Measurements from ENCODE around the gene CPEB1.

Gene CPEB1

GRCh38 chr15:82585072-82585471 lies 62.1 kb downstream of the CPEB1 start:
- no peak for DNase-seq

- no peak for DNase-seq
These were observed 66.5 kb downstream of the CPEB1 start for GRCh38 chr15:82580713-82581112.

GRCh38 chr15:82575335-82575734 lies 71.8 kb downstream of the CPEB1 start:
- DNase-seq, result no peak

- no peak for DNase-seq
These were observed 74.2 kb downstream of the CPEB1 start for GRCh38 chr15:82572986-82573385.

GRCh38 chr15:82572311-82572710 lies 74.9 kb downstream of the CPEB1 start:
- no peak for DNase-seq

GRCh38 chr15:82571722-82572222 lies 75.4 kb downstream of the CPEB1 start:
- DNase-seq, result no peak

GRCh38 chr15:82570721-82571508 lies 76.2 kb downstream of the CPEB1 start:
- DNase-seq, result no peak

- no peak for DNase-seq
These were observed 77.3 kb downstream of the CPEB1 start for GRCh38 chr15:82569834-82570233.

GRCh38 chr15:82568986-82569385 lies 78.2 kb downstream of the CPEB1 start:
- no peak for DNase-seq

- DNase-seq, result no peak
These were observed 79.5 kb downstream of the CPEB1 start for GRCh38 chr15:82567661-82568060.

GRCh38 chr15:82566690-82567089 lies 80.5 kb downstream of the CPEB1 start:
- no peak for DNase-seq

- DNase-seq, result no peak
These were observed 88.7 kb downstream of the CPEB1 start for GRCh38 chr15:82558502-82558901.

GRCh38 chr15:82556315-82557035 lies 90.7 kb downstream of the CPEB1 start:
- no peak for DNase-seq

GRCh38 chr15:82554849-82555248 lies 92.3 kb downstream of the CPEB1 start:
- DNase-seq, result no peak

GRCh38 chr15:82554351-82554750 lies 92.8 kb downstream of the CPEB1 start:
- no peak for DNase-seq

GRCh38 chr15:82553846-82554245 lies 93.3 kb downstream of the CPEB1 start:
- no peak for DNase-seq

- no peak for DNase-seq
These were observed 94.3 kb downstream of the CPEB1 start for GRCh38 chr15:82552861-82553260.

GRCh38 chr15:82551646-82552247 lies 95.4 kb downstream of the CPEB1 start:
- no peak for DNase-seq

- DNase-seq, result no peak
These were observed 97.9 kb downstream of the CPEB1 start for GRCh38 chr15:82549199-82549665.

GRCh38 chr15:82548700-82549099 lies 98.5 kb downstream of the CPEB1 start:
- no peak for DNase-seq

- no peak for DNase-seq
These were observed 101.7 kb downstream of the CPEB1 start for GRCh38 chr15:82545478-82545877.

GRCh38 chr15:82545002-82545401 lies 102.2 kb downstream of the CPEB1 start:
- no peak for DNase-seq

GRCh38 chr15:82544431-82544830 lies 102.7 kb downstream of the CPEB1 start:
- DNase-seq, result no peak

- no peak for DNase-seq
These were observed 104.0 kb downstream of the CPEB1 start for GRCh38 chr15:82543160-82543559.
